DOHH2 (cell line): ENCODE measurements around the gene GLS.

ENCODE experiments used
- H3F3A ChIP-seq: fragments of 200-600 bp; sonication (generic), shearing (Covaris generic); 2 replicates; pipeline ENCODE4 v1.6.0; 2016; ENCODE audit warnings: antibody characterized with exemption, mild to moderate bottlenecking; ENCODE audit not compliant: control insufficient read depth, insufficient read depth
- H3K27ac ChIP-seq: fragments of 200-600 bp; sonication (generic); 2 replicates; pipeline ENCODE4 v1.5.1; 2014; ENCODE audit warnings: low read depth, mild to moderate bottlenecking, low read length, moderate library complexity
- H3K27me3 ChIP-seq: fragments of 200-600 bp; sonication (generic); 2 replicates; pipeline ENCODE4 v1.6.1; 2014; ENCODE audit warnings: mild to moderate bottlenecking, low read length, mixed read lengths; ENCODE audit not compliant: control insufficient read depth
- H3K36me3 ChIP-seq: fragments of 200-600 bp; sonication (generic); 2 replicates; pipeline ENCODE4 v1.6.1; 2014; ENCODE audit warnings: mild to moderate bottlenecking, low read length, moderate library complexity, mixed read lengths; ENCODE audit not compliant: control insufficient read depth
- H3K4me1 ChIP-seq: fragments of 200-600 bp; sonication (generic); 2 replicates; pipeline ENCODE4 v1.6.1; 2014; ENCODE audit warnings: mild to moderate bottlenecking, low read length, mixed read lengths; ENCODE audit not compliant: control insufficient read depth
- H3K4me2 ChIP-seq: fragments of 200-600 bp; sonication (generic); 2 replicates; pipeline ENCODE4 v1.6.0; 2014; ENCODE audit warnings: mild to moderate bottlenecking, low read length, moderate library complexity
- H3K4me3 ChIP-seq: fragments of 200-600 bp; sonication (generic); 2 replicates; pipeline ENCODE4 v1.5.1; 2014; ENCODE audit warnings: mild to moderate bottlenecking, low read length, mixed read lengths
- H3K79me2 ChIP-seq: fragments of 200-600 bp; sonication (generic); 2 replicates; pipeline ENCODE4 v1.6.1; 2014; ENCODE audit warnings: mild to moderate bottlenecking, low read length, mixed read lengths; ENCODE audit not compliant: control insufficient read depth
- H3K9me2 ChIP-seq: fragments of 200-600 bp; sonication (generic); replicated peaks from 2 replicates; pipeline ENCODE4 v1.6.1; 2014; ENCODE audit warnings: mild to moderate bottlenecking, low read length, mixed read lengths; ENCODE audit not compliant: control insufficient read depth
- H3K9me3 ChIP-seq: fragments of 200-600 bp; sonication (generic); 2 replicates; pipeline ENCODE4 v1.6.1; 2014; ENCODE audit warnings: antibody characterized with exemption, low read length, mixed read lengths; ENCODE audit not compliant: control insufficient read depth, insufficient read depth
- H4K20me1 ChIP-seq: fragments of 200-600 bp; sonication (generic); 2 replicates; pipeline ENCODE4 v1.6.0; 2014; ENCODE audit warnings: low read depth, mild to moderate bottlenecking, antibody characterized with exemption, low read length, moderate library complexity; ENCODE audit not compliant: control insufficient read depth, insufficient read depth
- EZH2phosphoT487 ChIP-seq: fragments of 200-600 bp; sonication (generic); IDR thresholded peaks from 2 replicates; pipeline ENCODE4 v1.6.1; 2017; ENCODE audit warnings: borderline replicate concordance, mild to moderate bottlenecking, antibody characterized with exemption, low read length, moderate library complexity, mixed read lengths
- TF ChIP-seq, protein P1 (sequence below): fragments of 200-600 bp; sonication (generic); IDR thresholded peaks from one replicate; pipeline ENCODE4 v1.5.1; 2014; ENCODE audit warnings: antibody characterized with exemption, mild to moderate bottlenecking, low read depth, low read length; ENCODE audit not compliant: poor library complexity, severe bottlenecking

Gene GLS

DNA sequence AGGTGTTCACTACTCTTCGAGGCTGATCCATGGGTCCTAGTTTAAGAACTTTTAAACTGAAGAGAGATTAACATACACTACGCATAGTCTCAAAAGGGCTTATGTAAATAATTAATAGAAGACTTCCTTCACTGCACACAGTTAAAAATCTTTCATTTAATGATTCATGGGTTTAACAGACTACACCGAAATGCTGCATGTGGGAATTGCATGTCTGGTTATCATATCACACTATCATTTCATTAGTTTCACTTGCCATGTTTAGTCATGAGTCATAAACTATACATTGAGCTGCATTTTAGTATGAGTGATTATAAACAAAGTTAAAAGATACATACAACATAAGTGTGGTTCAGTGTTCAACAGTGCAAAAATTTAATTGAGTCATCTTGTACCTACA lies 31.2 kb downstream of the GLS start:
- peaks cover 5% of the 10 kb centered on the region; the same call in 1 of the 2 replicates for H3F3A ChIP-seq
- no peak overlapping the region for H3K4me2 ChIP-seq
- peaks cover 73% of the 10 kb centered on the region for H3K36me3 ChIP-seq
- H3K9me3 ChIP-seq, result no peaks in the 10 kb centered on the region
- H4K20me1 ChIP-seq, result no peaks in the 10 kb centered on the region
- H3K4me3 ChIP-seq, result no peak overlapping the region
- no peaks in the 10 kb centered on the region for H3K9me2 ChIP-seq
- H3K27me3 ChIP-seq, result no peaks in the 10 kb centered on the region
- no peak overlapping the region for H3K27ac ChIP-seq
- no peak for TF ChIP-seq EZH2phosphoT487
- TF ChIP-seq, protein P1, sequence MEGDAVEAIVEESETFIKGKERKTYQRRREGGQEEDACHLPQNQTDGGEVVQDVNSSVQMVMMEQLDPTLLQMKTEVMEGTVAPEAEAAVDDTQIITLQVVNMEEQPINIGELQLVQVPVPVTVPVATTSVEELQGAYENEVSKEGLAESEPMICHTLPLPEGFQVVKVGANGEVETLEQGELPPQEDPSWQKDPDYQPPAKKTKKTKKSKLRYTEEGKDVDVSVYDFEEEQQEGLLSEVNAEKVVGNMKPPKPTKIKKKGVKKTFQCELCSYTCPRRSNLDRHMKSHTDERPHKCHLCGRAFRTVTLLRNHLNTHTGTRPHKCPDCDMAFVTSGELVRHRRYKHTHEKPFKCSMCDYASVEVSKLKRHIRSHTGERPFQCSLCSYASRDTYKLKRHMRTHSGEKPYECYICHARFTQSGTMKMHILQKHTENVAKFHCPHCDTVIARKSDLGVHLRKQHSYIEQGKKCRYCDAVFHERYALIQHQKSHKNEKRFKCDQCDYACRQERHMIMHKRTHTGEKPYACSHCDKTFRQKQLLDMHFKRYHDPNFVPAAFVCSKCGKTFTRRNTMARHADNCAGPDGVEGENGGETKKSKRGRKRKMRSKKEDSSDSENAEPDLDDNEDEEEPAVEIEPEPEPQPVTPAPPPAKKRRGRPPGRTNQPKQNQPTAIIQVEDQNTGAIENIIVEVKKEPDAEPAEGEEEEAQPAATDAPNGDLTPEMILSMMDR, result no peak
- no peaks in the 10 kb centered on the region for H3K79me2 ChIP-seq
- H3K4me1 ChIP-seq, result no peaks in the 10 kb centered on the region

DNA sequence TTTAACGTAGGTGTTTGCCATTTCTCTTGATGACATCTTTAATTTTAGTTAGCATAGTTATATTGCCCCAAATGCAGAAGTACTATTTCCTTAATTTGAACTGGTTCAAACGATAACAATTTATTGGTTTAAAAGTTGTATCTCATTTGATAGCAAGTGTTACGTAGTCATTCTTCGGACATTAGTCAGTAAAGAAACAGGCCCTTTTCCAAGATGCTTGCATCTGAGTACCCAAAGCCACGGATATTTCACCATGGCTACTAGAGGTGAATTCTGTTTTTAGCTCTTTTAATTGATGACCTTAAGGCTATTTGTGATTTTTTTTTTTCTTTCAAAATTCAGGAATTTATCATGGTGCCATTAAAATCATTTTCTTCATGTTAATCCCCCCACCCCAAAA lies 32.1 kb downstream of the GLS start:
- Histone ChIP-seq H3K36me3 (peaks cover 78% of the 10 kb centered on the region), H3F3A (peaks cover 5% of the 10 kb centered on the region; the same call in 1 of the 2 replicates), H3K79me2 (no peaks in the 10 kb centered on the region)

DNA sequence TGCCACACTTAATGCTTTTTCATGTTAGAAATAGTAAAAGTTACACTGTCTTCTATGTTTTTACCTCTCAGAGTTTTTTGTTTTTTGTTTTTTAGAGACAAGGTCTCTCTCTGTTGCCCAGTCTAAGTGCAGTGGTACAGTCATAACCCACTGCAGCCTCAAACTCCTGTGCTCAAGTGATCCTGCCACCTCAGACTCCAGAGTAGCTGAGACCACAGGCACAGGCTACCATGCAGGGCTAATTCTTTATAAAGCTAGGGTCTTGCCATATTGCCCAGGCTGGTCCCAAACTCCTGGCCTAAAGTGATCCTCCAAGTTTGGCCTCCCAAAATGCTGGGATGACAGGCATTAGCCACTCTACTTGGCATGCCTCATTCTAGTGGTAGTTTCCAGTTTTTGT lies 33.1 kb downstream of the GLS start:
- Histone ChIP-seq H3K4me2 (no peak overlapping the region), H3K27me3 (no peaks in the 10 kb centered on the region), H3F3A (0 out of 2 replicates have a peak, but pooled peaks cover 2% of the 10 kb centered on the region), H3K79me2 (no peaks in the 10 kb centered on the region), H3K9me3 (no peaks in the 10 kb centered on the region), H3K9me2 (no peaks in the 10 kb centered on the region), H3K36me3 (peaks cover 78% of the 10 kb centered on the region), H3K4me3 (no peak overlapping the region), H3K4me1 (no peaks in the 10 kb centered on the region), H3K27ac (no peak overlapping the region), H4K20me1 (no peaks in the 10 kb centered on the region)
- TF ChIP-seq EZH2phosphoT487, result no peak
- TF ChIP-seq, protein P1, result no peak

More for the DNA sequence above, 32.1 kb downstream of the GLS start:
- no peak overlapping the region for H3K27ac ChIP-seq
- H3K9me2 ChIP-seq, result no peaks in the 10 kb centered on the region
- H4K20me1 ChIP-seq, result no peaks in the 10 kb centered on the region
- no peaks in the 10 kb centered on the region for H3K27me3 ChIP-seq
- no peaks in the 10 kb centered on the region for H3K4me1 ChIP-seq
- no peak overlapping the region for H3K4me3 ChIP-seq
- no peak for TF ChIP-seq EZH2phosphoT487
- no peaks in the 10 kb centered on the region for H3K9me3 ChIP-seq
- H3K4me2 ChIP-seq, result no peak overlapping the region

DNA sequence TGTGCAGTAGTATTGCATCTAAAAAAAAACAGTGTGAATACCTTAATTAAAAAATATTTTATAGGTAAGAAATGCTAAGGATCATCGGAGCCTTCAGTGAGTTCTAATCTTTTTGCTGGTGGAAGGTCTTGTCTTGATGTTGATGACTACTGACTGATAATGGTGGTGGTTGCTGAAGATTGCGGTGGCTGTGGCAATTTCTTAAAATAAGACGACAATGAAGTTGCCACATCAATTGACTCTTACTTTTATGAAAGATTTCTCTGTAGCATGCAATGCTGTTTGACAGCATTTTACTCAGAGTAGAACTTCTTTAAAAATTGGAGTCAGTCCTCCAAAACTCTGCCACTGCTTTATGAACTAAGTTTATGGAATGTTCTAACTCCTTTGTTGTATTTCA lies 36.2 kb downstream of the GLS start:
- H3K4me2 ChIP-seq, result no peak overlapping the region
- H3K27me3 ChIP-seq, result no peaks in the 10 kb centered on the region
- no peaks in the 10 kb centered on the region for H3K9me3 ChIP-seq
- no peak overlapping the region for H3K4me3 ChIP-seq
- H3K27ac ChIP-seq, result no peak overlapping the region
- peaks cover 2% of the 10 kb centered on the region; the same call in 1 of the 2 replicates for H3F3A ChIP-seq
- no peaks in the 10 kb centered on the region for H3K4me1 ChIP-seq
- no peaks in the 10 kb centered on the region for H3K9me2 ChIP-seq
- H3K36me3 ChIP-seq, result peaks cover 85% of the 10 kb centered on the region
- TF ChIP-seq, protein P1, result no peak
- no peak for TF ChIP-seq EZH2phosphoT487
- H3K79me2 ChIP-seq, result no peaks in the 10 kb centered on the region
- H4K20me1 ChIP-seq, result no peaks in the 10 kb centered on the region
